GM23338 (cell line): ENCODE measurements around the gene PLA2G6. TPM values are rescaled to one million over a fixed set of nuclear protein-coding genes. Genes with fewer than 3 reads are reported as not detected.
A peak's percentile ranks its signal among the peaks of the same experiment; 100 is the strongest.

Experiments
- ATAC-seq: fragments of 200-7000 bp; cut with Tn5 transposase; 3 replicates; pipeline ENCODE4 v1.9.1; 2020
- DNase-seq: peaks from one replicate; pipeline ENCODE4 v3.0.0-alpha.2; 2015; ENCODE audit warnings: low spot score
- H2AFZ ChIP-seq: fragments of 200-600 bp; sonication (generic); 2 replicates; pipeline ENCODE4 v1.8.0; 2016; ENCODE audit warnings: antibody characterized with exemption, mild to moderate bottlenecking, moderate library complexity
- H3F3A ChIP-seq: fragments of 200-600 bp; sonication (generic); replicated peaks from 2 replicates; pipeline ENCODE4 v1.8.0; 2017; ENCODE audit warnings: antibody characterized with exemption, mixed run types, low read depth
- H3K27ac ChIP-seq: fragments of 200-600 bp; sonication (generic); 2 replicates; pipeline ENCODE4 v1.6.1; 2016; ENCODE audit warnings: low read depth
- H3K27me3 ChIP-seq: fragments of 200-600 bp; sonication (generic); 2 replicates; pipeline ENCODE4 v1.8.0; 2016; ENCODE audit warnings: mild to moderate bottlenecking, mixed run types, moderate library complexity; ENCODE audit not compliant: insufficient read depth
- H3K36me3 ChIP-seq: fragments of 200-600 bp; sonication (generic); 2 replicates; pipeline ENCODE4 v1.8.0; 2016; ENCODE audit warnings: mild to moderate bottlenecking; ENCODE audit not compliant: insufficient read depth
- H3K4me1 ChIP-seq: fragments of 200-600 bp; sonication (generic); 2 replicates; pipeline ENCODE4 v1.8.0; 2016; ENCODE audit warnings: mild to moderate bottlenecking, moderate library complexity; ENCODE audit not compliant: insufficient read depth
- H3K4me2 ChIP-seq: fragments of 200-600 bp; sonication (generic); 2 replicates; pipeline ENCODE4 v1.7.1; 2017; ENCODE audit warnings: mixed run types
- H3K4me3 ChIP-seq: fragments of 200-600 bp; sonication (generic); 2 replicates; pipeline ENCODE4 v1.6.1; 2016; ENCODE audit warnings: mixed run types
- H3K79me2 ChIP-seq: fragments of 200-600 bp; sonication (generic); replicated peaks from 2 replicates; pipeline ENCODE4 v1.8.0; 2017; ENCODE audit warnings: mild to moderate bottlenecking; ENCODE audit not compliant: insufficient read depth
- H3K9me2 ChIP-seq: fragments of 200-600 bp; sonication (generic); 2 replicates; pipeline ENCODE4 v1.8.0; 2017; ENCODE audit not compliant: insufficient read depth
- H4K20me1 ChIP-seq: fragments of 200-600 bp; sonication (generic); replicated peaks from 2 replicates; pipeline ENCODE4 v1.8.0; 2017; ENCODE audit warnings: mild to moderate bottlenecking; ENCODE audit not compliant: insufficient read depth
- H3K27ac Mint-ChIP-seq: 2 replicates; pipeline ENCODE4 v1.8.0; 2020; ENCODE audit warnings: inconsistent platforms, mild to moderate bottlenecking, moderate library complexity, mixed read lengths
- H3K27me3 Mint-ChIP-seq: 3 replicates; pipeline ENCODE4 v1.8.0; 2022; ENCODE audit warnings: low read depth, mild to moderate bottlenecking, moderate library complexity, mixed read lengths, inconsistent platforms; ENCODE audit not compliant: insufficient read depth, poor library complexity
- H3K36me3 Mint-ChIP-seq: 3 replicates; pipeline ENCODE4 v1.8.0; 2021; ENCODE audit warnings: low read depth, mild to moderate bottlenecking, inconsistent platforms, moderate library complexity, mixed read lengths
- H3K4me1 Mint-ChIP-seq: 3 replicates; pipeline ENCODE4 v1.8.0; 2020; ENCODE audit warnings: mild to moderate bottlenecking, inconsistent platforms, mixed read lengths
- H3K4me3 Mint-ChIP-seq: 3 replicates; pipeline ENCODE4 v1.8.0; 2021; ENCODE audit warnings: moderate library complexity, mild to moderate bottlenecking, inconsistent platforms, mixed read lengths
- H3K9me3 Mint-ChIP-seq: 3 replicates; pipeline ENCODE4 v1.8.0; 2020; ENCODE audit warnings: moderate library complexity, mild to moderate bottlenecking, inconsistent platforms, mixed read lengths
- CTCF ChIP-seq, 2 experiments: fragments of 200-600 bp in 1 of 2; sonication (generic) in 1 of 2; conservative IDR thresholded peaks; 2 replicates each; pipeline versions ENCODE4 v1.5.1 to v1.6.1; 2016 to 2017; ENCODE audit warnings: antibody characterized with exemption in 2 of 2, low read depth in 2 of 2, mild to moderate bottlenecking in 2 of 2, moderate library complexity in 1 of 2
- ETS1 ChIP-seq: IDR thresholded peaks from 2 replicates; pipeline ENCODE4 v1.6.1; 2016; ENCODE audit warnings: antibody characterized with exemption
- EZH2 ChIP-seq: fragments of 200-600 bp; sonication (generic); IDR thresholded peaks from one replicate; pipeline ENCODE4 v1.8.0; 2017; ENCODE audit warnings: antibody characterized with exemption, mild to moderate bottlenecking, low read depth; ENCODE audit not compliant: unreplicated experiment
- EZH2phosphoT487 ChIP-seq: fragments of 200-600 bp; sonication (generic); IDR thresholded peaks from one replicate; pipeline ENCODE4 v1.8.1; 2018; ENCODE audit warnings: antibody characterized with exemption; ENCODE audit not compliant: unreplicated experiment
- JUNB ChIP-seq: IDR thresholded peaks from one replicate; pipeline ENCODE4 v1.6.1; 2016; ENCODE audit warnings: antibody characterized with exemption; ENCODE audit not compliant: unreplicated experiment
- POLR2AphosphoS5 ChIP-seq: IDR thresholded peaks from 2 replicates; pipeline ENCODE4 v1.6.1; 2016; ENCODE audit warnings: antibody characterized with exemption, low read depth
- REST ChIP-seq: IDR thresholded peaks from one replicate; pipeline ENCODE4 v1.6.1; 2018; ENCODE audit warnings: antibody characterized with exemption; ENCODE audit not compliant: unreplicated experiment
- ZNF114 ChIP-seq: fragments of 250-450 bp; sonication (Bioruptor Pico); IDR thresholded peaks from 2 replicates; pipeline ENCODE4 v1.5.0; 2020; ENCODE audit warnings: mild to moderate bottlenecking, moderate library complexity
- ZNF331 ChIP-seq: fragments of 250-450 bp; sonication (Bioruptor Pico); IDR thresholded peaks from 2 replicates; pipeline ENCODE4 v1.5.0; 2020; ENCODE audit warnings: low read depth, mild to moderate bottlenecking, moderate library complexity
- polyA plus RNA-seq: library from polyadenylated mRNA; unstranded; fragments of >200 nt; fragmentation: Nextera tagmentation; extraction: Ambion mirVana; gene quantifications from 2 replicates; pipeline ENCODE4 v1.2.1, GENCODE V29; 2016
- total RNA-seq: library from RNA; depleted of rRNA; stranded (reverse); fragments of >200 nt; shearing (Covaris generic); gene quantifications from 2 replicates; pipeline ENCODE4 v1.2.3, GENCODE V29; 2014

Gene PLA2G6
- total and polyA plus RNA-seq, 2 experiments from 2014 or later, result 4.5 to 12.6 TPM

GRCh38 chr22:38172832-38173640 is 8.6 kb downstream of the PLA2G6 start:
- no peak overlapping the region for H2AFZ ChIP-seq
- H3K9me2 ChIP-seq, result no peaks in the 10 kb centered on the region
- no peaks in the 10 kb centered on the region for H3K36me3 ChIP-seq
- H3K27ac ChIP-seq, result no peak overlapping the region
- H3F3A ChIP-seq, result no peaks in the 10 kb centered on the region
- H3K27me3 ChIP-seq, result no peaks in the 10 kb centered on the region
- H3K4me2 ChIP-seq, result no peak overlapping the region
- H3K4me1 Mint-ChIP-seq, result peaks cover 12% of the 10 kb centered on the region
- ATAC-seq (no peak), DNase-seq (no peak)
- no peaks in the 10 kb centered on the region for H3K9me3 Mint-ChIP-seq
- no peaks in the 10 kb centered on the region for H3K4me1 ChIP-seq
- peaks cover 16% of the 10 kb centered on the region for H3K27me3 Mint-ChIP-seq
- H3K4me3 ChIP-seq, result no peak overlapping the region
- no peaks in the 10 kb centered on the region for H3K79me2 ChIP-seq
- TF ChIP-seq EZH2 (no peak), POLR2AphosphoS5 (no peak), REST (no peak), CTCF (conservative IDR thresholded peaks at IDR 0.05; ENCODE audit: low read depth in 2 of 2) (no peak), ZNF114 (CRISPR knock-in tag) (no peak), JUNB (no peak)
- H3K4me3 Mint-ChIP-seq, result no peak overlapping the region
- no peak overlapping the region for H3K27ac Mint-ChIP-seq
- no peaks in the 10 kb centered on the region for H4K20me1 ChIP-seq
- no peaks in the 10 kb centered on the region; the same call in 2 of the 3 replicates for H3K36me3 Mint-ChIP-seq

GRCh38 chr22:38171927-38172831 is 9.5 kb downstream of the PLA2G6 start:
- Mint-ChIP-seq H3K9me3 (no peaks in the 10 kb centered on the region), H3K36me3 (no peaks in the 10 kb centered on the region; the same call in 2 of the 3 replicates), H3K4me1 (peaks cover 10% of the 10 kb centered on the region), H3K27ac (no peak overlapping the region), H3K4me3 (no peak overlapping the region; the same call in 2 of the 3 replicates), H3K27me3 (peaks cover 16% of the 10 kb centered on the region)
- Histone ChIP-seq H3K9me2 (no peaks in the 10 kb centered on the region), H3K4me3 (no peak overlapping the region), H3K79me2 (no peaks in the 10 kb centered on the region), H3F3A (no peaks in the 10 kb centered on the region), H4K20me1 (no peaks in the 10 kb centered on the region), H3K4me1 (no peaks in the 10 kb centered on the region), H3K27ac (0 out of 2 replicates have a peak overlapping the region, but pooled peaks have one; percentile 19), H3K27me3 (no peaks in the 10 kb centered on the region), H2AFZ (no peak overlapping the region), H3K36me3 (no peaks in the 10 kb centered on the region), H3K4me2 (no peak overlapping the region)
- DNase-seq, result no peak
- ATAC-seq, result peak; percentile 27
- TF ChIP-seq ZNF331 (CRISPR knock-in tag), result no peak
- no peak for TF ChIP-seq EZH2phosphoT487
- no peak for TF ChIP-seq ZNF114 (CRISPR knock-in tag)
- no peak for TF ChIP-seq ETS1
